Testis (tissue), 2 donors: Measurements from ENCODE around the gene IFITM1.
"Not testable (repeated sequence)": the region's sequence is repeated elsewhere in the genome, so short reads cannot be mapped to it uniquely, and the experiment has no call there.

Source experiments
- POLR2A ChIP-seq: fragments of 450-650 bp; IDR thresholded peaks from one replicate; pipeline ENCODE4 v1.6.1; 2017; ENCODE audit warnings: antibody characterized with exemption, mild to moderate bottlenecking, moderate library complexity
- TF ChIP-seq, protein P1 (sequence below), 3 experiments: fragments of 450-650 bp in 2 of 3; fragments of 200-600 bp in 1 of 3; sonication (generic) in 1 of 3; IDR thresholded peaks; one replicate each; pipeline ENCODE4 v1.5.1; 2016 to 2019; ENCODE audit warnings: antibody characterized with exemption in 3 of 3, mild to moderate bottlenecking in 2 of 3, moderate library complexity in 1 of 3

DNA sequence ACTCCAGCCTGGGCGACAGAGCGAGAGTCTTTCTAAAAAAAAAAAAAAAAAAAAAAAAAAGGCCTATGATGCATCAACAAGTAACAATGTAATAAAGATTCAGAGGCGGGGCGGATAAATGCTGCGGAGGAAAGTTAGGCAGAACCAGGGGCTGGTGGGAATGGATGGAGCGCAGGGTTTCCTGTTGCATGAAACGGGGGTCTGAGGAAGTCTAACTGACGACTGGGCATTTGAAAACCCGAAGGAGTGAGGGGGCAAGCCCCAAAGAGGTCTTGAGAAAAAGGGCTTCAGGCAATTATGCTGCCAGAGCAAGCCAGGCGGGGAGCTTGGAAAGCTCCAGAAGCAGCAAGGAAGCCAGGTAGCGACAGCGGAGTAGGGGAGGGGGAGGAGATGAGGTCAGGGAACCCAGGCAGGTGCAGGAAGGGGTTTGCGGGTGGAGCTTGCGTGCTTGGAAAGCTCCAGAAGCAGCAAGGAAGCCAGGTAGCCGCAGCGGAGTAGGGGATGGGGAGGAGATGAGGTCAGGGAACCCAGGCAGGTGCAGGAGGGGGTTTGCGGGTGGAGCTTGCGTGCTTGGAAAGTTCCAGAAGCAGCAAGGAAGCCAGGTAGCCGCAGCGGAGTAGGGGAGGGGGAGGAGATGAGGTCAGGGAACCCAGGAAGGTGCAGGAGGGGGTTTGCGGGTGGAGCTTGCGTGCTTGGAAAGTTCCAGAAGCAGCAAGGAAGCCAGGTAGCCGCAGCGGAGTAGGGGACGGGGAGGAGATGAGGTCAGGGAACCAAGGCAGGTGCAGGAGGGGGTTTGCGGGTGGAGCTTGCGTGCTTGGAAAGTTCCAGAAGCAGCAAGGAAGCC is 26.6 kb upstream of the IFITM1 start:
- not testable (repeated sequence) for TF ChIP-seq POLR2A
- TF ChIP-seq, protein P1, sequence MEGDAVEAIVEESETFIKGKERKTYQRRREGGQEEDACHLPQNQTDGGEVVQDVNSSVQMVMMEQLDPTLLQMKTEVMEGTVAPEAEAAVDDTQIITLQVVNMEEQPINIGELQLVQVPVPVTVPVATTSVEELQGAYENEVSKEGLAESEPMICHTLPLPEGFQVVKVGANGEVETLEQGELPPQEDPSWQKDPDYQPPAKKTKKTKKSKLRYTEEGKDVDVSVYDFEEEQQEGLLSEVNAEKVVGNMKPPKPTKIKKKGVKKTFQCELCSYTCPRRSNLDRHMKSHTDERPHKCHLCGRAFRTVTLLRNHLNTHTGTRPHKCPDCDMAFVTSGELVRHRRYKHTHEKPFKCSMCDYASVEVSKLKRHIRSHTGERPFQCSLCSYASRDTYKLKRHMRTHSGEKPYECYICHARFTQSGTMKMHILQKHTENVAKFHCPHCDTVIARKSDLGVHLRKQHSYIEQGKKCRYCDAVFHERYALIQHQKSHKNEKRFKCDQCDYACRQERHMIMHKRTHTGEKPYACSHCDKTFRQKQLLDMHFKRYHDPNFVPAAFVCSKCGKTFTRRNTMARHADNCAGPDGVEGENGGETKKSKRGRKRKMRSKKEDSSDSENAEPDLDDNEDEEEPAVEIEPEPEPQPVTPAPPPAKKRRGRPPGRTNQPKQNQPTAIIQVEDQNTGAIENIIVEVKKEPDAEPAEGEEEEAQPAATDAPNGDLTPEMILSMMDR (IDR thresholded peaks at IDR 0.05) = not testable (repeated sequence)
